Spleen (tissue), 11 donors: Measurements from ENCODE around the gene GABARAP. TPM values are rescaled to one million over a fixed set of nuclear protein-coding genes. Genes with fewer than 3 reads are reported as not detected.

ENCODE experiments used
- DNase-seq: peaks from one replicate; pipeline ENCODE4 v3.0.0-alpha.2; 2020
- H3K27ac ChIP-seq, 8 donors: fragments of 200-600 bp; sonication (generic) in 7 of 8; 1 replicate in 4 of 8; 2 replicates in 4 of 8; pipeline versions ENCODE4 v1.5.0 to v1.8.0; 2016 to 2021; ENCODE audit warnings: inconsistent platforms in 4 of 8, mild to moderate bottlenecking in 4 of 8, moderate library complexity in 1 of 8
- H3K27me3 ChIP-seq, 7 donors: fragments of 200-600 bp; sonication (generic) in 6 of 7; replicated peaks in 1 of 7; 1 replicate in 4 of 7; 2 replicates in 3 of 7; pipeline versions ENCODE4 v1.5.0 to v1.8.0; 2016 to 2021; ENCODE audit warnings: inconsistent platforms in 3 of 7, mild to moderate bottlenecking in 1 of 7
- H3K36me3 ChIP-seq, 6 donors: fragments of 200-600 bp; sonication (generic) in 5 of 6; 1 replicate in 4 of 6; 2 replicates in 2 of 6; pipeline versions ENCODE4 v1.5.0 to v1.8.0; 2016 to 2021; ENCODE audit warnings: inconsistent platforms in 2 of 6
- H3K4me1 ChIP-seq, 6 donors: fragments of 200-600 bp; sonication (generic) in 5 of 6; 1 replicate in 3 of 6; 2 replicates in 3 of 6; pipeline versions ENCODE4 v1.5.0 to v1.8.0; 2016 to 2021; ENCODE audit warnings: inconsistent platforms in 3 of 6
- H3K4me3 ChIP-seq, 8 donors: fragments of 200-600 bp; sonication (generic) in 7 of 8; 1 replicate in 4 of 8; 2 replicates in 4 of 8; pipeline versions ENCODE4 v1.5.0 to v1.8.0; 2016 to 2021; ENCODE audit warnings: inconsistent platforms in 4 of 8, mild to moderate bottlenecking in 4 of 8, moderate library complexity in 2 of 8
- H3K9me3 ChIP-seq, 8 donors: fragments of 200-600 bp; sonication (generic) in 7 of 8; 1 replicate in 4 of 8; 2 replicates in 4 of 8; pipeline versions ENCODE4 v1.5.0 to v1.8.0; 2016 to 2021; ENCODE audit warnings: inconsistent platforms in 4 of 8
- CTCF ChIP-seq, 11 experiments: fragments of 200-600 bp in 7 of 11; fragments of 450-650 bp in 4 of 11; sonication (generic) in 4 of 11; IDR thresholded peaks in 8 of 11; conservative IDR thresholded peaks in 3 of 11; 1 replicate in 7 of 11; 2 replicates in 4 of 11; pipeline versions ENCODE4 v1.4.0 to v1.8.0; 2016 to 2021; ENCODE audit warnings: antibody characterized with exemption in 11 of 11, inconsistent platforms in 4 of 11, mild to moderate bottlenecking in 1 of 11
- POLR2A ChIP-seq, 3 donors: fragments of 450-650 bp; IDR thresholded peaks; one replicate each; pipeline ENCODE4 v1.5.1; 2017; ENCODE audit warnings: antibody characterized with exemption in 3 of 3, mild to moderate bottlenecking in 1 of 3
- POLR2AphosphoS5 ChIP-seq, 3 donors: sonication (generic); formaldehyde crosslinking; IDR thresholded peaks; one replicate each; pipeline ENCODE4 v1.5.1; 2017; ENCODE audit warnings: antibody characterized with exemption in 3 of 3
- WGBS, 5 donors: extraction: QIAGEN DNeasy Blood & Tissue Kit in 3 of 5; methylation state at CpG; one replicate each; pipeline versions ENCODE4 v1.1.5 to v1.1.7; 2013 to 2018; 5-methylcytosine and 5-hydroxymethylcytosine counted together
- intact Hi-C: fragments of 100-400 bp; cut with DNase I; formaldehyde crosslinking; loops from one replicate; pipeline ENCODE4 v1.15.0; 2023; ENCODE audit warnings: low total_unique reads
- polyA plus RNA-seq, 3 donors: library from polyadenylated mRNA; stranded (reverse); fragments of 200-250 nt; gene quantifications; one replicate each; pipeline ENCODE4 v1.2.1, GENCODE V29; 2013
- total RNA-seq, 7 donors: library from RNA; depleted of rRNA in 3 of 7; stranded (reverse); fragments of >200 nt in 3 of 7; fragmentation: NEBNext Ultra II Directional in 4 of 7; extraction: Animal tissue kit (Norgen Biotek cat#: 25700) in 4 of 7; gene quantifications; one replicate each; pipeline versions ENCODE4 v1.1.0 to v1.2.1, GENCODE V29; 2016 to 2021
- donor health status: healthy with polysubstance abuse.
- donor health status: DM: no; HTN: no; CAD: no; lungs with moderate emphysema.
- donor health status: DM: no; HTN: no; CAD: no.
- donor health status: Bipolar disorder and iron deficiency.
- donor health status: healthy.
- donor health status: DM: no; HTN: no; CAD: no.
- donor health status: DM: yes; HTN: yes; CAD: no.

The GABARAP gene
- total and polyA plus RNA-seq, 10 donors = 222 to 855 (median 489) TPM

- TF ChIP-seq POLR2A (IDR thresholded peaks at IDR 0.05) = no peak
- TF ChIP-seq CTCF (IDR thresholded peaks at IDR 0.05 in 8 of 11, conservative IDR thresholded peaks at IDR 0.05 in 3 of 11) = no peak
- TF ChIP-seq POLR2AphosphoS5 (IDR thresholded peaks at IDR 0.05) = no peak
- Histone ChIP-seq H3K27ac (peak overlapping the region in 7 of 8 donors; percentile 91 to 99 (median 95)), H3K27me3 (no peaks in the 10 kb centered on the region), H3K4me1 (peaks cover 27 to 68% (median 49%) of the 10 kb centered on the region in 6 donors), H3K9me3 (no peaks in the 10 kb centered on the region), H3K36me3 (peaks cover 0 to 57% (median 44%) of the 10 kb centered on the region in 6 donors), H3K4me3 (peak overlapping the region in 3 of 8 donors; percentile 92 to 99 (median 95))
- intact Hi-C loops = no loop called here
- WGBS, 5 donors = 72 to 83% (median 75%) methylated on average over 8 to 10 of the region's 10 CpGs
- DNase-seq = no peak
These were observed 20.8 kb downstream of the GABARAP start for GRCh38 chr17:7221278-7222092.

GRCh38 chr17:7220593-7221277 lies 21.5 kb downstream of the GABARAP start:
- intact Hi-C loops = no loop called here
- Histone ChIP-seq H3K4me1 (peaks cover 27 to 76% (median 57%) of the 10 kb centered on the region in 6 donors), H3K27ac (peak overlapping the region; percentile 91 to 99 (median 94)), H3K9me3 (no peaks in the 10 kb centered on the region), H3K4me3 (peak overlapping the region; percentile 83 to 99 (median 92)), H3K36me3 (peaks cover 0 to 50% (median 37%) of the 10 kb centered on the region in 6 donors), H3K27me3 (no peaks in the 10 kb centered on the region)
- DNase-seq = no peak
- WGBS, 5 donors = 25 to 44% (median 29%) methylated on average over 10 to 11 of the region's 11 CpGs
- TF ChIP-seq POLR2AphosphoS5 (IDR thresholded peaks at IDR 0.05) (peak in 1 of 3 donors; percentile 9), CTCF (IDR thresholded peaks at IDR 0.05 in 8 of 11, conservative IDR thresholded peaks at IDR 0.05 in 3 of 11) (peak in 9 of 11 experiments; percentile 6 to 72 (median 45)), POLR2A (IDR thresholded peaks at IDR 0.05) (no peak)

GRCh38 chr17:7219812-7220592 lies 22.2 kb downstream of the GABARAP start, which contains the start of the genes ACADVL and DLG4:
Gene ACADVL (plus strand): TSS chr17:7219938. CDS start chr17:7219985, 47 bp downstream.
Gene DLG4 (minus strand): TSS chr17:7219836.
- 0 to 2% (median 1%) methylated on average over 19 to 63 of the region's 63 CpGs for WGBS, 5 donors
- DNase-seq = peak; percentile 96
- Histone ChIP-seq H3K4me3 (peak within 1 kb of the TSS; percentile 83 to 99 (median 92)), H3K9me3 (no peaks in the 10 kb centered on the region), H3K4me1 (peaks cover 32 to 83% (median 64%) of the 10 kb centered on the region in 6 donors), H3K27me3 (no peaks in the 10 kb centered on the region), H3K27ac (peak within 1 kb of the TSS; percentile 91 to 99 (median 94)), H3K36me3 (peaks cover 0 to 42% (median 30%) of the 10 kb centered on the region in 6 donors)
- no peak for TF ChIP-seq CTCF (IDR thresholded peaks at IDR 0.05 in 8 of 11, conservative IDR thresholded peaks at IDR 0.05 in 3 of 11)
- TF ChIP-seq POLR2AphosphoS5 (IDR thresholded peaks at IDR 0.05) = peak; percentile 92 to 96 (median 93)
- TF ChIP-seq POLR2A (IDR thresholded peaks at IDR 0.05) = peak in 2 of 3 donors; percentile 51 to 68
- intact Hi-C loops = no loop called here
